Measurements from ENCODE around the gene EML4. TPM values are rescaled to one million over a fixed set of nuclear protein-coding genes. Genes with fewer than 3 reads are reported as not detected.

The EML4 gene
- total RNA-seq, 1 experiment from 2014 or later = 74.8 TPM

GRCh38 chr2:42220566-42220965 lies 51.4 kb downstream of the EML4 start:
- Histone ChIP-seq H3K4me1 (ENCODE audit: low read length) (peaks cover 10% of the 10 kb centered on the region; the same call in 1 of the 2 replicates), H3K79me2 (ENCODE audit: low read length) (peaks cover 96% of the 10 kb centered on the region), H3K4me3 (ENCODE audit: low read length) (no peak overlapping the region), H3K9me2 (replicated peaks; ENCODE audit: insufficient read depth, low read length) (no peaks in the 10 kb centered on the region), H2AFZ (ENCODE audit: low read length) (no peak overlapping the region), H4K20me1 (ENCODE audit: insufficient read depth, low read depth, low read length) (no peaks in the 10 kb centered on the region), H3K9me3 (ENCODE audit: low read length) (no peaks in the 10 kb centered on the region), H3K36me3 (ENCODE audit: insufficient read depth, low read length) (no peaks in the 10 kb centered on the region; the same call in 1 of the 2 replicates), H3K27ac (ENCODE audit: low read length) (peak overlapping the region; percentile 28; the same call in 1 of the 2 replicates), H3K27me3 (ENCODE audit: low read length) (no peaks in the 10 kb centered on the region), H3K4me2 (ENCODE audit: low read depth, low read length, poor library complexity, severe bottlenecking) (no peak overlapping the region), H3K9ac (ENCODE audit: low read length) (no peak overlapping the region)
- no peak for DNase-seq

DNA sequence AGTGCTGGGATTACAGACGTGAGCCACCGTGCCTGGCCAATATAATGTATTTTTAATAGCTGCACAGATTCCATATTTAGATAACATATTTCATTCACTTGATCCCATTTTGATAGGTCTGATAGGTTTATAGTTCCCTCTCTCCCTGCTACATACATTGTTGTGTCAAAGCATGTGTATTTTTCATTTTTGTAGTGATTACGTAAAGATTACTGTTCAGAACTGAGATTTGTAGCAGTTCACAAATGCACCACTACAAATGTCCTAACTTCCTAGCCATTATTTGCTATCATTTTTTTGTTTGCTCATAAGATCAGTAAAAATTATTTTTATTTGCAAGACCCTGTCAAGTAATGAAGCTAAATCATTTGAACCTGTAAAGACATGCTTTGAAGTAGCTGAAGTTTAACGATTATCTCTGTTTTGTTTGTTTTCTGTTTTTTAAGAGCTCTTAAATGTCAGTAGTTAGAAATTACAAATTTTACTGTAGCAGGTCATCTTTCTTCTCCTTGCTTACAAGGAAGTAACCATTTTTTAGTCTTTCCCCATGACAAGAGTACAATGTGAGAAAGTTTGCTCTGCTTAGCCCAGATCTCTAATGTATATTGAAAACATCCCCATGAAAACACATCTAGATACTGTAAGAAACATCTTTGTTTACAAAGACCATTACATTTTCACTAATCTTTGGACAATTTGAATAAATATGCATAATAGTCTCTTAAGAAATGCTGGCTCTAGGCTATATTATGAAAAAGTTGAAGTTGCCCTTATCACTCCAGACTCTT lies 54.1 kb downstream of the EML4 start:
- H3K9me2 ChIP-seq (replicated peaks; ENCODE audit: insufficient read depth, low read length) = no peaks in the 10 kb centered on the region
- H3K27me3 ChIP-seq (ENCODE audit: low read length) = no peaks in the 10 kb centered on the region
- no peaks in the 10 kb centered on the region for H3K36me3 ChIP-seq (ENCODE audit: insufficient read depth, low read length)
- peaks cover 95% of the 10 kb centered on the region for H3K79me2 ChIP-seq (ENCODE audit: low read length)
- no peak overlapping the region for H3K4me3 ChIP-seq (ENCODE audit: low read length)
- peaks cover 14% of the 10 kb centered on the region; the same call in 1 of the 2 replicates for H3K4me1 ChIP-seq (ENCODE audit: low read length)
- no peak for DNase-seq
- H2AFZ ChIP-seq (ENCODE audit: low read length) = no peak overlapping the region
- no peaks in the 10 kb centered on the region for H4K20me1 ChIP-seq (ENCODE audit: insufficient read depth, low read depth, low read length)
- no peak overlapping the region for H3K4me2 ChIP-seq (ENCODE audit: low read depth, low read length, poor library complexity, severe bottlenecking)
- no peaks in the 10 kb centered on the region for H3K9me3 ChIP-seq (ENCODE audit: low read length)
- H3K27ac ChIP-seq (ENCODE audit: low read length) = no peak overlapping the region
- no peak overlapping the region for H3K9ac ChIP-seq (ENCODE audit: low read length)

GRCh38 chr2:42223855-42224268 lies 54.7 kb downstream of the EML4 start:
- H3K4me2 ChIP-seq (ENCODE audit: low read depth, low read length, poor library complexity, severe bottlenecking) = no peak overlapping the region

GRCh38 chr2:42224422-42225067 lies 55.4 kb downstream of the EML4 start:
- H2AFZ ChIP-seq (ENCODE audit: low read length) = no peak overlapping the region
- H3K4me1 ChIP-seq (ENCODE audit: low read length) = peaks cover 25% of the 10 kb centered on the region
- no peak overlapping the region for H3K9ac ChIP-seq (ENCODE audit: low read length)
- H3K79me2 ChIP-seq (ENCODE audit: low read length) = peaks cover 95% of the 10 kb centered on the region
- H3K4me3 ChIP-seq (ENCODE audit: low read length) = no peak overlapping the region
- no peak for DNase-seq
- no peaks in the 10 kb centered on the region for H3K9me2 ChIP-seq (replicated peaks; ENCODE audit: insufficient read depth, low read length)
- no peaks in the 10 kb centered on the region for H4K20me1 ChIP-seq (ENCODE audit: insufficient read depth, low read depth, low read length)
- no peaks in the 10 kb centered on the region for H3K27me3 ChIP-seq (ENCODE audit: low read length)
- no peak overlapping the region for H3K4me2 ChIP-seq (ENCODE audit: low read depth, low read length, poor library complexity, severe bottlenecking)
- no peak overlapping the region for H3K27ac ChIP-seq (ENCODE audit: low read length)
- no peaks in the 10 kb centered on the region for H3K9me3 ChIP-seq (ENCODE audit: low read length)
- no peaks in the 10 kb centered on the region for H3K36me3 ChIP-seq (ENCODE audit: insufficient read depth, low read length)

More at GRCh38 chr2:42223855-42224268, 54.7 kb downstream of the EML4 start:
- Histone ChIP-seq H2AFZ (ENCODE audit: low read length) (no peak overlapping the region), H3K27me3 (ENCODE audit: low read length) (no peaks in the 10 kb centered on the region), H3K79me2 (ENCODE audit: low read length) (peaks cover 95% of the 10 kb centered on the region), H3K9me3 (ENCODE audit: low read length) (no peaks in the 10 kb centered on the region), H3K36me3 (ENCODE audit: insufficient read depth, low read length) (no peaks in the 10 kb centered on the region), H4K20me1 (ENCODE audit: insufficient read depth, low read depth, low read length) (no peaks in the 10 kb centered on the region), H3K9me2 (replicated peaks; ENCODE audit: insufficient read depth, low read length) (no peaks in the 10 kb centered on the region), H3K9ac (ENCODE audit: low read length) (no peak overlapping the region), H3K4me1 (ENCODE audit: low read length) (peaks cover 19% of the 10 kb centered on the region), H3K4me3 (ENCODE audit: low read length) (no peak overlapping the region), H3K27ac (ENCODE audit: low read length) (no peak overlapping the region)
- no peak for DNase-seq

DNA sequence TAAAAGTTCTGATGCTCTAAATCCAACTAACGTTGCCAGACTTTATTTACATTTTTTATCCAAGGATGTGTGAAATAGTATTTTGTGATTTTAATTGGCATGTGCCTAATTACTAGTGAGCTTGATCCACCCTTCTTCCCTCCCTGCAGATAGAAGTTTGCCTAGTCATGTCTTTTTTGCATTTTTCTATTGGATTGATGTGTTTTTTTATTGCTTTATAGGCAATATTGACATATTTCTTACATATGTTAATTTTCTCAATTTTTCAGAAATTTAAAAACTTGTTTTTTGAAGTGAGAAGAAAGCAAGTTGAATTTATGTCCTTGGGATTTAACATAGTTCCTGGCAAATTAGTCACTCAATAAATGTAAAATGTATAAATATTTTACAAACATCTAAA lies 56.4 kb downstream of the EML4 start:
- H3K79me2 ChIP-seq (ENCODE audit: low read length) = peaks cover 95% of the 10 kb centered on the region
- no peaks in the 10 kb centered on the region for H3K9me3 ChIP-seq (ENCODE audit: low read length)
- no peak overlapping the region for H3K27ac ChIP-seq (ENCODE audit: low read length)
- no peaks in the 10 kb centered on the region for H3K9me2 ChIP-seq (replicated peaks; ENCODE audit: insufficient read depth, low read length)
- no peak for DNase-seq
- H3K4me3 ChIP-seq (ENCODE audit: low read length) = no peak overlapping the region
- no peaks in the 10 kb centered on the region for H4K20me1 ChIP-seq (ENCODE audit: insufficient read depth, low read depth, low read length)
- no peaks in the 10 kb centered on the region for H3K36me3 ChIP-seq (ENCODE audit: insufficient read depth, low read length)
- H2AFZ ChIP-seq (ENCODE audit: low read length) = no peak overlapping the region
- no peaks in the 10 kb centered on the region for H3K27me3 ChIP-seq (ENCODE audit: low read length)
- peaks cover 28% of the 10 kb centered on the region for H3K4me1 ChIP-seq (ENCODE audit: low read length)
- H3K4me2 ChIP-seq (ENCODE audit: low read depth, low read length, poor library complexity, severe bottlenecking) = no peak overlapping the region
- H3K9ac ChIP-seq (ENCODE audit: low read length) = no peak overlapping the region

GRCh38 chr2:42227491-42227890 lies 58.3 kb downstream of the EML4 start:
- H3K36me3 ChIP-seq (ENCODE audit: insufficient read depth, low read length) = no peaks in the 10 kb centered on the region
- no peaks in the 10 kb centered on the region for H3K27me3 ChIP-seq (ENCODE audit: low read length)
- no peak overlapping the region for H3K4me3 ChIP-seq (ENCODE audit: low read length)
- no peaks in the 10 kb centered on the region for H3K9me2 ChIP-seq (replicated peaks; ENCODE audit: insufficient read depth, low read length)
- no peaks in the 10 kb centered on the region for H3K9me3 ChIP-seq (ENCODE audit: low read length)
- H3K4me2 ChIP-seq (ENCODE audit: low read depth, low read length, poor library complexity, severe bottlenecking) = no peak overlapping the region
- no peaks in the 10 kb centered on the region for H4K20me1 ChIP-seq (ENCODE audit: insufficient read depth, low read depth, low read length)
- DNase-seq = no peak
- no peak overlapping the region for H3K27ac ChIP-seq (ENCODE audit: low read length)
- H3K4me1 ChIP-seq (ENCODE audit: low read length) = peaks cover 34% of the 10 kb centered on the region
- peaks cover 96% of the 10 kb centered on the region for H3K79me2 ChIP-seq (ENCODE audit: low read length)
- no peak overlapping the region for H2AFZ ChIP-seq (ENCODE audit: low read length)
- H3K9ac ChIP-seq (ENCODE audit: low read length) = no peak overlapping the region

GRCh38 chr2:42228101-42228500 lies 58.9 kb downstream of the EML4 start:
- Histone ChIP-seq H3K9me2 (replicated peaks; ENCODE audit: insufficient read depth, low read length) (no peaks in the 10 kb centered on the region), H3K27me3 (ENCODE audit: low read length) (no peaks in the 10 kb centered on the region), H3K4me1 (ENCODE audit: low read length) (peaks cover 35% of the 10 kb centered on the region), H3K9me3 (ENCODE audit: low read length) (no peaks in the 10 kb centered on the region), H3K9ac (ENCODE audit: low read length) (no peak overlapping the region), H3K36me3 (ENCODE audit: insufficient read depth, low read length) (no peaks in the 10 kb centered on the region), H2AFZ (ENCODE audit: low read length) (no peak overlapping the region), H3K27ac (ENCODE audit: low read length) (no peak overlapping the region), H4K20me1 (ENCODE audit: insufficient read depth, low read depth, low read length) (no peaks in the 10 kb centered on the region), H3K79me2 (ENCODE audit: low read length) (peaks cover 96% of the 10 kb centered on the region), H3K4me3 (ENCODE audit: low read length) (no peak overlapping the region), H3K4me2 (ENCODE audit: low read depth, low read length, poor library complexity, severe bottlenecking) (no peak overlapping the region)
- no peak for DNase-seq

GRCh38 chr2:42229949-42230348 lies 60.8 kb downstream of the EML4 start:
- H3K27me3 ChIP-seq (ENCODE audit: low read length) = no peaks in the 10 kb centered on the region
- no peak overlapping the region for H3K4me3 ChIP-seq (ENCODE audit: low read length)
- no peak overlapping the region for H3K4me2 ChIP-seq (ENCODE audit: low read depth, low read length, poor library complexity, severe bottlenecking)
- H3K4me1 ChIP-seq (ENCODE audit: low read length) = peaks cover 39% of the 10 kb centered on the region
- DNase-seq = no peak
- no peaks in the 10 kb centered on the region for H3K9me2 ChIP-seq (replicated peaks; ENCODE audit: insufficient read depth, low read length)
- H3K9me3 ChIP-seq (ENCODE audit: low read length) = no peaks in the 10 kb centered on the region
- 0 out of 2 replicates have a peak, but pooled peaks cover 3% of the 10 kb centered on the region for H4K20me1 ChIP-seq (ENCODE audit: insufficient read depth, low read depth, low read length)
- no peak overlapping the region for H3K9ac ChIP-seq (ENCODE audit: low read length)
- H3K27ac ChIP-seq (ENCODE audit: low read length) = no peak overlapping the region
- peaks cover 96% of the 10 kb centered on the region for H3K79me2 ChIP-seq (ENCODE audit: low read length)
- H3K36me3 ChIP-seq (ENCODE audit: insufficient read depth, low read length) = no peaks in the 10 kb centered on the region
- no peak overlapping the region for H2AFZ ChIP-seq (ENCODE audit: low read length)

All from Karpas-422 (cell line).